B cell (primary cell): Measurements from ENCODE around the gene CAPZB.

Experiments used
- CTCF ChIP-seq: fragments of 200-600 bp; IDR thresholded peaks from one replicate; pipeline ENCODE4 v1.8.0; 2022; ENCODE audit warnings: antibody characterized with exemption, mild to moderate bottlenecking
- EZH2 ChIP-seq: IDR thresholded peaks from 2 replicates; pipeline ENCODE4 v1.6.1; 2012; ENCODE audit warnings: borderline replicate concordance, low read depth, mild to moderate bottlenecking, moderate library complexity, low read length; ENCODE audit not compliant: insufficient read depth, poor library complexity, severe bottlenecking

- no peak for TF ChIP-seq CTCF
- no peak for TF ChIP-seq EZH2
Measured at GRCh38 chr1:19310720-19311502, 174.4 kb downstream of the CAPZB start.
